H1 (cell line): ENCODE measurements around the gene RELN. TPM values are rescaled to one million over a fixed set of nuclear protein-coding genes. Genes with fewer than 3 reads are reported as not detected.

Experiments
- CTCF ChIA-PET: fragments of 300-600 bp; sonication (Branson Sonifier 250); formaldehyde crosslinking; loops from one replicate; lab custom pipeline; 2021; ENCODE audit not compliant: partially characterized antibody; lab: Charles Lee
- POLR2A ChIA-PET: fragments of 300-600 bp; sonication (Branson Sonifier 250); formaldehyde crosslinking; loops from one replicate; lab custom pipeline; 2021; ENCODE audit warnings: inconsistent platforms; ENCODE audit not compliant: partially characterized antibody; lab: Charles Lee
- DNase-seq, 2 experiments: peaks; one replicate each; pipeline versions ENCODE4 v3.0.0 to v3.0.0-alpha.2; 2010 to 2022; ENCODE audit warnings: low spot score in 2 of 2, low read depth in 1 of 2, mixed read lengths in 1 of 2
- FAIRE-seq: peaks from 2 replicates; lab custom pipeline; 2011; peaks lifted over from hg19 to GRCh38; lab: Jason Lieb, UNC
- H2AFZ ChIP-seq: 2 replicates; pipeline ENCODE4 v1.8.1; 2012; ENCODE audit warnings: low read length, inconsistent platforms
- H2AK5ac ChIP-seq: 2 replicates; pipeline ENCODE4 v1.6.1; 2013; ENCODE audit warnings: low read depth, low read length
- H2BK120ac ChIP-seq: replicated peaks from 2 replicates; pipeline ENCODE3; 2013; ENCODE audit warnings: low read depth, low read length, inconsistent platforms
- H2BK12ac ChIP-seq: 2 replicates; pipeline ENCODE4 v1.6.1; 2013; ENCODE audit warnings: low read depth, low read length
- H2BK15ac ChIP-seq: 2 replicates; pipeline ENCODE4 v1.6.1; 2013; ENCODE audit warnings: low read length
- H2BK20ac ChIP-seq: 2 replicates; pipeline ENCODE4 v1.6.1; 2013; ENCODE audit warnings: low read length
- H2BK5ac ChIP-seq: 2 replicates; pipeline ENCODE4 v1.6.1; 2013; ENCODE audit warnings: low read depth, low read length
- H3K14ac ChIP-seq: 2 replicates; pipeline ENCODE4 v1.6.1; 2013; ENCODE audit warnings: inconsistent platforms; ENCODE audit not compliant: insufficient read length
- H3K18ac ChIP-seq: 2 replicates; pipeline ENCODE4 v1.6.1; 2013; ENCODE audit warnings: low read length; ENCODE audit errors: extremely low read depth
- H3K23ac ChIP-seq: 2 replicates; pipeline ENCODE4 v1.6.1; 2013; ENCODE audit warnings: inconsistent platforms; ENCODE audit not compliant: insufficient read length
- H3K23me2 ChIP-seq: 2 replicates; pipeline ENCODE4 v1.6.1; 2013; ENCODE audit warnings: low read depth, low read length
- H3K27ac ChIP-seq: 2 replicates; pipeline ENCODE4 v1.6.1; 2011; ENCODE audit warnings: low read depth, low read length, inconsistent platforms
- H3K27me3 ChIP-seq, 4 experiments: replicated peaks in 1 of 4; 1 replicate in 1 of 4; 2 replicates in 3 of 4; pipeline versions ENCODE4 v1.6.1 to v1.8.1; 2011 to 2013; ENCODE audit warnings: low read length in 3 of 4, mild to moderate bottlenecking in 3 of 4, inconsistent platforms in 2 of 4, mixed read lengths in 2 of 4, moderate library complexity in 1 of 4; ENCODE audit not compliant: control insufficient read depth in 3 of 4, insufficient read depth in 3 of 4; ENCODE audit errors: extremely low read depth in 1 of 4
- H3K36me3 ChIP-seq, 4 experiments: 2 replicates each; pipeline versions ENCODE4 v1.6.1 to v1.8.1; 2011 to 2013; ENCODE audit warnings: mild to moderate bottlenecking in 4 of 4, low read length in 3 of 4, moderate library complexity in 2 of 4, control low read depth in 1 of 4, inconsistent platforms in 1 of 4; ENCODE audit not compliant: insufficient read depth in 4 of 4, control insufficient read depth in 2 of 4
- H3K4ac ChIP-seq: replicated peaks from 2 replicates; pipeline ENCODE3; 2013; ENCODE audit warnings: low read length, low read depth, mixed read lengths, inconsistent platforms; ENCODE audit not compliant: insufficient read length
- H3K4me1 ChIP-seq, 4 experiments: replicated peaks in 1 of 4; 1 replicate in 1 of 4; 2 replicates in 3 of 4; pipeline versions ENCODE4 v1.6.1 to v1.8.1; 2011 to 2013; ENCODE audit warnings: low read length in 3 of 4, inconsistent platforms in 2 of 4, mixed read lengths in 1 of 4; ENCODE audit not compliant: insufficient read depth in 4 of 4, control insufficient read depth in 3 of 4
- H3K4me2 ChIP-seq, 2 experiments: 2 replicates each; pipeline versions ENCODE4 v1.6.1 to v1.8.1; 2011 to 2013; ENCODE audit warnings: low read depth in 2 of 2, low read length in 2 of 2, control low read depth in 1 of 2, inconsistent platforms in 1 of 2, mild to moderate bottlenecking in 1 of 2; ENCODE audit not compliant: insufficient read depth in 1 of 2
- H3K4me3 ChIP-seq, 4 experiments: fragments of 200-600, 300-600 bp in 1 of 4; sonication (generic), shearing (Covaris generic), sonication (Bioruptor Twin) in 1 of 4; 2 replicates each; pipeline versions ENCODE4 v1.5.1 to v1.8.1; 2011 to 2016; ENCODE audit warnings: low read length in 4 of 4, low read depth in 3 of 4, control low read depth in 2 of 4, inconsistent platforms in 2 of 4, mild to moderate bottlenecking in 2 of 4, mixed read lengths in 1 of 4, moderate library complexity in 1 of 4; ENCODE audit not compliant: insufficient read depth in 2 of 4; ENCODE audit errors: extremely low read depth in 1 of 4
- H3K56ac ChIP-seq: replicated peaks from 2 replicates; pipeline ENCODE3; 2013; ENCODE audit warnings: low read depth, mild to moderate bottlenecking, mixed read lengths, low read length, inconsistent platforms; ENCODE audit not compliant: insufficient read length
- H3K79me1 ChIP-seq: 2 replicates; pipeline ENCODE4 v1.6.1; 2013; ENCODE audit warnings: low read depth, low read length, control low read depth
- H3K79me2 ChIP-seq, 2 experiments: 2 replicates each; pipeline versions ENCODE4 v1.6.1 to v1.8.1; 2012 to 2013; ENCODE audit warnings: low read length in 2 of 2, mild to moderate bottlenecking in 2 of 2, inconsistent platforms in 1 of 2; ENCODE audit not compliant: insufficient read depth in 2 of 2, control insufficient read depth in 1 of 2
- H3K9ac ChIP-seq, 4 experiments: replicated peaks in 1 of 4; 1 replicate in 1 of 4; 2 replicates in 3 of 4; pipeline versions ENCODE4 v1.6.1 to v1.8.1; 2011 to 2013; ENCODE audit warnings: low read depth in 3 of 4, low read length in 3 of 4, control low read depth in 2 of 4, mild to moderate bottlenecking in 2 of 4, moderate library complexity in 2 of 4, inconsistent platforms in 1 of 4; ENCODE audit errors: extremely low read depth in 1 of 4
- H3K9me3 ChIP-seq, 2 experiments: 2 replicates each; pipeline versions ENCODE4 v1.6.1 to v1.8.1; 2012 to 2013; ENCODE audit warnings: mild to moderate bottlenecking in 2 of 2, moderate library complexity in 2 of 2, control low read depth in 1 of 2, inconsistent platforms in 1 of 2, low read depth in 1 of 2, low read length in 1 of 2, mixed read lengths in 1 of 2; ENCODE audit not compliant: insufficient read depth in 2 of 2
- H4K20me1 ChIP-seq, 2 experiments: replicated peaks in 1 of 2; 2 replicates each; pipeline versions ENCODE3 to v1.8.1; 2011 to 2013; ENCODE audit warnings: inconsistent platforms in 2 of 2, low read length in 2 of 2, mild to moderate bottlenecking in 1 of 2; ENCODE audit not compliant: insufficient read depth in 2 of 2, control insufficient read depth in 1 of 2
- H4K5ac ChIP-seq: 2 replicates; pipeline ENCODE4 v1.6.1; 2013; ENCODE audit warnings: low read length, low read depth, mixed read lengths, inconsistent platforms; ENCODE audit not compliant: insufficient read length
- H4K8ac ChIP-seq: 2 replicates; pipeline ENCODE4 v1.8.0; 2013; ENCODE audit warnings: mild to moderate bottlenecking, moderate library complexity, low read length, inconsistent platforms; ENCODE audit not compliant: insufficient read depth; ENCODE audit errors: extremely low read depth
- H4K91ac ChIP-seq: replicated peaks from 2 replicates; pipeline ENCODE3; 2013; ENCODE audit warnings: low read length, mixed read lengths, inconsistent platforms; ENCODE audit not compliant: insufficient read length
- BRCA1 ChIP-seq: IDR thresholded peaks from 2 replicates; pipeline ENCODE4 v1.6.1; 2012; ENCODE audit warnings: low read depth, low read length, improper control_type of control experiment
- CBX5 ChIP-seq: fragments of 300-800, 300-1000 bp; sonication (generic); IDR thresholded peaks from 2 replicates; pipeline ENCODE4 v1.7.1; 2016; ENCODE audit warnings: antibody characterized with exemption, low read length, low read depth
- CEBPB ChIP-seq: IDR thresholded peaks from 2 replicates; pipeline ENCODE4 v1.6.1; 2012; ENCODE audit warnings: low read depth, low read length
- HDAC2 ChIP-seq, 2 experiments: fragments of 300-600 bp in 1 of 2; sonication (generic) in 1 of 2; IDR thresholded peaks; 2 replicates each; pipeline ENCODE4 v1.6.1; 2011 to 2012; ENCODE audit warnings: low read depth in 2 of 2, low read length in 2 of 2, mild to moderate bottlenecking in 2 of 2, moderate library complexity in 2 of 2, borderline replicate concordance in 1 of 2, inconsistent platforms in 1 of 2
- JUN ChIP-seq: IDR thresholded peaks from 2 replicates; pipeline ENCODE4 v1.6.1; 2011; ENCODE audit warnings: low read depth, mild to moderate bottlenecking, improper control_type of control experiment, low read length
- NRF1 ChIP-seq: IDR thresholded peaks from 2 replicates; pipeline ENCODE4 v1.6.1; 2011; ENCODE audit warnings: mild to moderate bottlenecking, low read depth, low read length, improper control_type of control experiment
- POLR2A ChIP-seq, 2 experiments: IDR thresholded peaks; 1 replicate in 1 of 2; 2 replicates in 1 of 2; pipeline ENCODE4 v1.6.1; 2011; ENCODE audit warnings: low read depth in 2 of 2, low read length in 2 of 2, mild to moderate bottlenecking in 2 of 2; ENCODE audit errors: control extremely low read depth in 1 of 2
- POLR2AphosphoS5 ChIP-seq: IDR thresholded peaks from 2 replicates; pipeline ENCODE4 v1.6.1; 2011; ENCODE audit warnings: low read depth, low read length
- SRF ChIP-seq: IDR thresholded peaks from 2 replicates; pipeline ENCODE4 v1.6.1; 2011; ENCODE audit warnings: mild to moderate bottlenecking, low read depth, low read length, moderate library complexity
- TBP ChIP-seq: IDR thresholded peaks from 2 replicates; pipeline ENCODE4 v1.6.1; 2011; ENCODE audit warnings: low read depth, low read length, improper control_type of control experiment
- TCF12 ChIP-seq: IDR thresholded peaks from 2 replicates; pipeline ENCODE4 v1.6.1; 2011; ENCODE audit warnings: low read depth, mild to moderate bottlenecking, low read length
- YY1 ChIP-seq: IDR thresholded peaks from 2 replicates; pipeline ENCODE4 v1.6.1; 2011; ENCODE audit warnings: low read depth, mild to moderate bottlenecking, low read length
- WGBS, 2 experiments: shearing (Covaris generic) in 1 of 2; methylation state at CpG; one replicate each; pipeline versions ENCODE4 v1.1.6 to v1.1.7; 2013 to 2015; ENCODE audit warnings: low lambda C conversion rate in 2 of 2, mixed read lengths in 2 of 2, inconsistent platforms in 1 of 2, low coverage in 1 of 2, missing lambda C conversion rate in 1 of 2; ENCODE audit not compliant: insufficient replicate concordance in 2 of 2, insufficient coverage in 1 of 2, insufficient read length in 1 of 2; ENCODE audit errors: extremely low coverage in 1 of 2, missing lambda C conversion rate in 1 of 2; 5-methylcytosine and 5-hydroxymethylcytosine counted together
- polyA plus RNA-seq, 7 experiments: library from polyadenylated mRNA; depleted of rRNA in 3 of 7; stranded (reverse) in 5 of 7; unstranded in 2 of 7; fragments of >200 nt in 5 of 7; fragments of 200-250 nt in 2 of 7; gene quantifications; 1 replicate in 5 of 7; 2 replicates in 1 of 7; 4 replicates in 1 of 7; pipeline versions ENCODE4 v1.2.1 to v1.2.3, GENCODE V29; 2011 to 2013; ENCODE audit warnings: missing spikeins in 2 of 7, mixed read lengths in 2 of 7
- total RNA-seq: library from RNA; stranded (reverse); fragmentation: NEBNext Ultra II Directional; extraction: Animal tissue kit (Norgen Biotek cat#: 25700); gene quantifications from 2 replicates; pipeline ENCODE4 v1.2.1, GENCODE V29; 2021
- TF ChIP-seq, protein P1 (sequence below): IDR thresholded peaks from 2 replicates; pipeline ENCODE4 v1.6.1; 2012; ENCODE audit warnings: low read length, inconsistent platforms

The RELN gene
- total and polyA plus RNA-seq, 2 of the 8 experiments (the other 6 are each of a cell fraction or from before 2014, with no cell fraction given) = 0.03 to 0.07 TPM

DNA sequence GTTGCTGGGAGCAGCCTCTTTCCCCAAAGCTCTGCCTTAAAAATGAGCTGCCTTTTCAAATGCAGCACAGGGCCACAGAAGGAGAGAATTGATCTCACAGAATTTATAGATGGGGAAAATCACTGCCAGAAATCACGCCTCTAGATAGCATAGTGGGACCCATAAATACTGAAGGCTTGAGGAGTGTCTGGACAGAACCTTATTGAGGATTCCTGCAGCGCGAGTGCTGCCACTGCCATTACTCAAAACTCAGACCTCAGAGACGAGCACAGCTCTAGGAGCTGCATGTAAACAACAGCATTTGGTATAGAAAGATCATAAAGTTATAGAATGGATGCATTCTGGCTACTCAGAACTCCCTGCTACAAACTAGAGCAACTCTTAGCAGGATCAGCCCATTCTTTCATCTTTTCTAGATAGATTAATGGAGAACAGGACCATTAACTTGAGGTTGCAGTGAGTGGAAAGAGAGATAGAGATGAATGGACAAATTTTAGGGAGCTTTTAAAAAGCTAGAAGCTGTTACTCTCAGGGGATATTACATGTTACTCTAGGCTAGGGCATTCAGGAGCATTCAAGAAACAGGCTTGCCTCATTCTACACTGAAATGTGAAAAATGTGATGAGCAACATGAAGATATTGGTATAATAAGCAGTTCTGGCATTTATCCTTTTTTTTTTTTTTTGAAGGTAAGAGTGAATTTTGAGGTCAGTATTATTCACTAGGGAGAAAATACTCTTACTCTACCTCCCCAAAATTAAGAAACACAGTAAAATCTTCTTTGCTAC lies 276.3 kb downstream of the RELN start:
- Histone ChIP-seq H3K79me2 (no peaks in the 10 kb centered on the region), H3K56ac (no peak overlapping the region), H3K9ac (no peak overlapping the region), H2BK12ac (no peak overlapping the region), H3K23ac (no peak overlapping the region), H2BK15ac (no peak overlapping the region), H3K36me3 (no peaks in the 10 kb centered on the region), H3K27me3 (no peaks in the 10 kb centered on the region), H2AK5ac (no peak overlapping the region), H2BK20ac (no peak overlapping the region), H3K27ac (no peak overlapping the region), H3K4me2 (no peak overlapping the region), H2BK120ac (no peak overlapping the region), H2AFZ (no peak overlapping the region), H3K4me3 (no peak overlapping the region), H3K9me3 (no peaks in the 10 kb centered on the region), H3K18ac (no peak overlapping the region), H2BK5ac (no peak overlapping the region), H3K23me2 (no peaks in the 10 kb centered on the region), H4K20me1 (no peaks in the 10 kb centered on the region), H3K4ac (no peak overlapping the region), H3K4me1 (no peaks in the 10 kb centered on the region), H3K14ac (no peak overlapping the region), H4K8ac (no peak overlapping the region), H4K91ac (no peak overlapping the region), H4K5ac (no peak overlapping the region), H3K79me1 (no peaks in the 10 kb centered on the region)
- FAIRE-seq (no peak), DNase-seq (no peak)
- POLR2A ChIA-PET = no interaction called here
- CTCF ChIA-PET = interaction anchor here (0.8 kb wide), 1 partner anchor 11 kb away, joined by 3 read pairs; no protein-coding TSS in a partner anchor
- 89% methylated on average over 4 of the region's 4 CpGs; no CpG with 5 or more reads in 1 of the 2 experiments for WGBS, 2 experiments
- TF ChIP-seq CBX5 (no peak), BRCA1 (no peak), POLR2A (IDR thresholded peaks at IDR 0.05; ENCODE audit: control extremely low read depth in 1 of 2, low read depth in 2 of 2, low read length in 2 of 2) (no peak), HDAC2 (IDR thresholded peaks at IDR 0.05; ENCODE audit: borderline replicate concordance in 1 of 2, low read depth in 2 of 2, low read length in 2 of 2) (no peak), YY1 (no peak), JUN (no peak), TCF12 (no peak), NRF1 (no peak), CEBPB (no peak), POLR2AphosphoS5 (no peak), TBP (no peak), SRF (no peak)
- TF ChIP-seq, protein P1, sequence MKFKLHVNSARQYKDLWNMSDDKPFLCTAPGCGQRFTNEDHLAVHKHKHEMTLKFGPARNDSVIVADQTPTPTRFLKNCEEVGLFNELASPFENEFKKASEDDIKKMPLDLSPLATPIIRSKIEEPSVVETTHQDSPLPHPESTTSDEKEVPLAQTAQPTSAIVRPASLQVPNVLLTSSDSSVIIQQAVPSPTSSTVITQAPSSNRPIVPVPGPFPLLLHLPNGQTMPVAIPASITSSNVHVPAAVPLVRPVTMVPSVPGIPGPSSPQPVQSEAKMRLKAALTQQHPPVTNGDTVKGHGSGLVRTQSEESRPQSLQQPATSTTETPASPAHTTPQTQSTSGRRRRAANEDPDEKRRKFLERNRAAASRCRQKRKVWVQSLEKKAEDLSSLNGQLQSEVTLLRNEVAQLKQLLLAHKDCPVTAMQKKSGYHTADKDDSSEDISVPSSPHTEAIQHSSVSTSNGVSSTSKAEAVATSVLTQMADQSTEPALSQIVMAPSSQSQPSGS = no peak
